RWPE1 (cell line): ENCODE data around the gene MMP10.

Experiments
- CTCF ChIA-PET: fragments of 350-600 bp; sonication (Branson Sonifier 250); formaldehyde crosslinking; extraction: SDS; loops from one replicate; lab custom pipeline; 2021; lab: Yijun Ruan, JAX
- POLR2A ChIA-PET: fragments of 400-600 bp; formaldehyde crosslinking; extraction: SDS; loops from one replicate; lab custom pipeline; 2020; ENCODE audit warnings: antibody characterized with exemption; ENCODE audit not compliant: low non-redundant PET; lab: Yijun Ruan, JAX
- DNase-seq: peaks from one replicate; pipeline ENCODE4 v3.0.0; 2012; ENCODE audit warnings: low spot score
- H3K27ac ChIP-seq: fragments of 450-650 bp; 2 replicates; pipeline ENCODE4 v1.5.1; 2017
- TF ChIP-seq, protein P1 (sequence below): fragments of 450-650 bp; conservative IDR thresholded peaks from 2 replicates; pipeline ENCODE4 v1.5.1; 2017; ENCODE audit warnings: low read depth, mild to moderate bottlenecking

The MMP10 gene

DNA sequence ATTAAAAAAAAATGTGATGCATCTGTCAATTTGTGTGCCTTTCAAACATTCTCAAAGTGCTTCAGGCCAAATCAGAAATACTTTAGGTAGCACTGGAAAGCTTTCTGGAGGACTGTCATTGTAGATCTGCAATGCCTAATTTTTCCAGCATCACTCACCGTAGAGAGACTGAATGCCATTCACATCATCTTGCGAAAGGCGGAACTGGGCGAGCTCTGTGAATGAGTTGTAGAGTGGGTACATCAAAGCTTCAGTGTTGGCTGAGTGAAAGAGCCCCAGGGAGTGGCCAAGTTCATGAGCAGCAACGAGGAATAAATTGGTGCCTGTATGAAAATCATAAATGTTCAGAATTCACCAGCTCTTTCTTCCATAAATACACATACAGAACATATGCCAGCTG lies 4.0 kb downstream of the MMP10 start:
- CTCF ChIA-PET = no interaction called here
- POLR2A ChIA-PET = no interaction called here
- no peak overlapping the region for H3K27ac ChIP-seq
- TF ChIP-seq, protein P1, sequence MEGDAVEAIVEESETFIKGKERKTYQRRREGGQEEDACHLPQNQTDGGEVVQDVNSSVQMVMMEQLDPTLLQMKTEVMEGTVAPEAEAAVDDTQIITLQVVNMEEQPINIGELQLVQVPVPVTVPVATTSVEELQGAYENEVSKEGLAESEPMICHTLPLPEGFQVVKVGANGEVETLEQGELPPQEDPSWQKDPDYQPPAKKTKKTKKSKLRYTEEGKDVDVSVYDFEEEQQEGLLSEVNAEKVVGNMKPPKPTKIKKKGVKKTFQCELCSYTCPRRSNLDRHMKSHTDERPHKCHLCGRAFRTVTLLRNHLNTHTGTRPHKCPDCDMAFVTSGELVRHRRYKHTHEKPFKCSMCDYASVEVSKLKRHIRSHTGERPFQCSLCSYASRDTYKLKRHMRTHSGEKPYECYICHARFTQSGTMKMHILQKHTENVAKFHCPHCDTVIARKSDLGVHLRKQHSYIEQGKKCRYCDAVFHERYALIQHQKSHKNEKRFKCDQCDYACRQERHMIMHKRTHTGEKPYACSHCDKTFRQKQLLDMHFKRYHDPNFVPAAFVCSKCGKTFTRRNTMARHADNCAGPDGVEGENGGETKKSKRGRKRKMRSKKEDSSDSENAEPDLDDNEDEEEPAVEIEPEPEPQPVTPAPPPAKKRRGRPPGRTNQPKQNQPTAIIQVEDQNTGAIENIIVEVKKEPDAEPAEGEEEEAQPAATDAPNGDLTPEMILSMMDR = no peak
- DNase-seq = no peak

DNA sequence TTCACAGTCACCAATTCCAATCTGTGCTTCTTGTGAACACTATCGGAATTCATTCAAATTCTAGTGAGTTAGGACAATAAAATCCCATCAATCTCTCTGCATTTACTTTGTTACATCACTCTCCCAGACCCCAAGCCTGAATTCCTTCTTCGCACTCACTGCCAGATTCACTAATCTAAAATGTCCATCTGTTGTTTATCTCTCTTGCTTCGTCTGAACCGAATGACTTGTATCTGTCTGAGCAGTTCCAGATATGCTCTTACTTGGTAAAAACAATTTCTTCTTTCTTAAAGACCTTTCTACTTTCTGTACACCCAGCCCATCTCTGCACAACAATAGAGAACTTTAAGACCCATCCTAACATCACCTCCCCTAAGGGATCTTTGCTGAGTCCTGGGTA lies 7.0 kb downstream of the MMP10 start:
- CTCF ChIA-PET = no interaction called here
- no peak for DNase-seq
- TF ChIP-seq, protein P1 = no peak

DNA sequence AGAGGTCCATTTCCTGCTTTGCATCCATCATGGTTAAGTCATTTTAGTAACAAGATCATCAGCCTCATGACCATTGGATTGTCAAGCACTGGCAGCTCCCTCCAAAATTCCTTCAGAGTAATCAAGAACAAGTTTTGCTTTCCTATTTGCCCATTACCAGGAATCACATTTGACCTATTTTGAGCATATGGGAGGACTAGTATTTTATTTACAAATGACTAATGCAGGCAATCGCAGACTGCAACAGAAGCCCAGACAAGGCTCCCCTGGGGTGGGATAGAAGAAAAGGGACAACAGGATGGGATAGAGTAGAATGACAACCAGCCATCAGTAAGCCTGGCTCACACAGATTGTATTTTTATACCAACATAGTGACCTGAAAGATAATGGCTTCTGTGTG lies 9.1 kb downstream of the MMP10 start:
- H3K27ac ChIP-seq = no peak overlapping the region
- TF ChIP-seq, protein P1 = no peak
- CTCF ChIA-PET = no interaction called here
- POLR2A ChIA-PET = no interaction called here
- DNase-seq = no peak

More for the DNA sequence above, 7.0 kb downstream of the MMP10 start:
- POLR2A ChIA-PET = no interaction called here
- no peak overlapping the region for H3K27ac ChIP-seq

DNA sequence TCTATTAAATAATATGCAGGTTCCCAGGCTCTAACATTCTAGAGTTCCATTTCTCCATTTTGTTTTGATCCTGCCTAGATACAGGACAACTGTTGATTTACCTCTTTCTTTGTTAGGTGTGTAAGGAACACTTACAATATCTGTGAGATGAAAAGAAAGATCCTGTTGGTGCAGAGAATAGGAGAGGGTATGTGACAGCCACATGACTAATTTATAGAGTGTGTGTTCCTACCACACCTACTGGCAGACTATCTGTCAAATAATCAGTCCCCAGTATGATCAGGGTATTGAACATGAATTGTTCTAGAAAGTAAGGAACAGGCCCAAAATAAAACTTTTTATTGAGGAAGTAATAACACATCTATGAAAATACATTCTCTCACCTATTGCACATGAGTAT lies 10.2 kb downstream of the MMP10 start:
- TF ChIP-seq, protein P1 = no peak
- no peak for DNase-seq
- no peak overlapping the region for H3K27ac ChIP-seq
- CTCF ChIA-PET = no interaction called here
- POLR2A ChIA-PET = no interaction called here

DNA sequence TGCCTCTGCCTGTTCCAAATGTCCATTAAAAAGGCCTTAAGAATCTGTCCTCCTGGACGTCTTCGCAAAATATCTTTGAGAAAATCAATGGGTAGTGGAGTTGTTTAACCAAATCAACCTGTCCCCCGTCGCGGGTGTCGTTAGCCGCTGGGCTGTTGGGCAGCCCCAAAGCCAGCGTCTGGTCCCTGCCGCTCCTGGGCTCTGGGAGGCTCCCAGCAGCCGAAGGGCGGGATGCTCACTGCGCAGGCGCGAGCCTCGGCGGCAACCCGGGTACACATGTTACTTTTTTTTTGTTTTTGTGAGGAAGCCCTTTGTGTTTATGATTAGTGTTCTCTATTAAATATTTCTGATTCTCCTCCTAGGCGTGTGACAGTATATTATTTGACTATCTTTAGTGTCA lies 12.6 kb downstream of the MMP10 start:
- POLR2A ChIA-PET = no interaction called here
- no peak overlapping the region for H3K27ac ChIP-seq
- DNase-seq = no peak
- TF ChIP-seq, protein P1 = no peak
- CTCF ChIA-PET = no interaction called here

DNA sequence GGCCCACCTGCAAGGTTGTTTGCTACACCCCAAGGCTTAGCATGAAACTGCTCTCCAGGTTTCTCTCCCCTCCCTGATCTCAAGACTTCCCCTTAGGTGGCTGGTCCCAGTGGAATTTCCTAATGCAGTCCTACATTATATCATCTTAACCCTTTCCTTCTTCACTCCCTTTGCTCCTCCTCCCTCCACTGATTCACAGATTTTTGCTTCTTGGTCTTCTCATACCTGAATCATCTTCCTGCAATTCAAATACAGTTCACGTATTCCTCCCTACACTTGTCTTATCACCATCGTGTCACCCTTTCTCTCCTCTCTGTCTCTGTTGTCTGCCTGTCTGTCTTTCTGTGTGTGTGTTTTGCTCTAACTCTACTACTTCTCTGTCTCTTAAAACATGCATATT lies 17.0 kb downstream of the MMP10 start:
- CTCF ChIA-PET = interaction anchor here (1.0 kb wide), 1 partner anchor 177 kb away, joined by 4 read pairs; no protein-coding TSS in a partner anchor
- H3K27ac ChIP-seq = no peak overlapping the region
- peak; percentile 38 for DNase-seq
- POLR2A ChIA-PET = no interaction called here
- TF ChIP-seq, protein P1 = no peak

DNA sequence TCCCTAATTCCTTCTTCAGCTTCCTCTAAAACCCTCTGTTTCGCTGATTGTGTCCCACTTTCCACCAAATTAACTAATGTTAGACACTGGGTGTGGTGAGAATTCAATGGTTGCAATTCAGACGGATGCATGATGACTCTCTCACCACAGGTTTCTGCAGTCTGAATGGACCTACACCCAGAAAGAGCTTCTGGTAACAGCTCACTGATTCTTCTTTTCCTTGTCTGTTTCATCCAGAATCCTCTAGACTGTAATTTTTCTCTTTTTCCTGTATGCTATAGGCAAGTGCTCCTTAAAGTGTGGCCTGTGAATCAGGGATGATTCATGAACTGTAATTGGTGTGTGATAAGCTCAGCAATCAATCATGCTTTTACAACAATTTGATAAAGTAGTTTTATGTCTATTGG lies 18.1 kb downstream of the MMP10 start:
- TF ChIP-seq, protein P1 = no peak
- peak; percentile 64 for DNase-seq
- ChIA-PET CTCF (interaction anchor here (0.6 to 1.0 kb wide), 3 partner anchors 29 to 179 kb away, joined by 3 to 4 read pairs (median 3); no protein-coding TSS in a partner anchor), POLR2A (no interaction called here)
- no peak overlapping the region for H3K27ac ChIP-seq
